Measurements from ENCODE around the gene LRMDA. TPM values are rescaled to one million over a fixed set of nuclear protein-coding genes. Genes with fewer than 3 reads are reported as not detected.

Gene LRMDA
- total and polyA plus RNA-seq, 2 donors (not counting 3 experiments of a cell fraction or from before 2014, with no cell fraction given), result 9.7 to 18.0 TPM

- Histone ChIP-seq H3K9ac (replicated peaks; ENCODE audit: extremely low read depth, insufficient read depth, low read length) (no peak overlapping the region), H4K20me1 (replicated peaks; ENCODE audit: control insufficient read depth, extremely low read depth, insufficient read depth, low read length) (no peaks in the 10 kb centered on the region), H2AFZ (ENCODE audit: low read depth, low read length) (no peak overlapping the region), H3K36me3 (ENCODE audit: control insufficient read depth in 2 of 2, extremely low read depth in 1 of 2, insufficient read depth in 2 of 2, low read length in 2 of 2) (no peaks in the 10 kb centered on the region), H3K79me2 (ENCODE audit: control insufficient read depth, insufficient read depth, low read length) (no peaks in the 10 kb centered on the region), H3K27me3 (ENCODE audit: control insufficient read depth in 2 of 2, insufficient read depth in 2 of 2, low read length in 2 of 2) (peaks cover 7 to 14% of the 10 kb centered on the region in 2 experiments), H3K9me1 (replicated peaks; ENCODE audit: control insufficient read depth, extremely low read depth, insufficient read depth, low read length) (no peaks in the 10 kb centered on the region), H3K27ac (ENCODE audit: insufficient read depth, low read depth, low read length) (no peak overlapping the region), H3K4me2 (ENCODE audit: insufficient read depth, low read length) (no peak overlapping the region), H3K4me1 (ENCODE audit: control insufficient read depth, extremely low read depth, insufficient read depth, low read length) (no peaks in the 10 kb centered on the region), H3K4me3 (replicated peaks in 1 of 3; ENCODE audit: insufficient read depth in 1 of 3, low read depth in 1 of 3, low read length in 3 of 3) (no peak overlapping the region), H3K9me3 (replicated peaks; ENCODE audit: control insufficient read depth, insufficient read depth, low read length) (no peaks in the 10 kb centered on the region)
- FAIRE-seq (no peak), DNase-seq (ENCODE audit: low read depth, low spot score) (no peak)
- CTCF ChIA-PET, result no interaction called here
- TF ChIP-seq POLR2A (IDR thresholded peaks at IDR 0.05; ENCODE audit: low read depth, low read length) (no peak), GATA2 (IDR thresholded peaks at IDR 0.05; ENCODE audit: insufficient read depth, insufficient read length, low read depth, low read length) (no peak), FOS (IDR thresholded peaks at IDR 0.05; ENCODE audit: borderline replicate concordance, insufficient read depth, low read length) (no peak), POLR2AphosphoS5 (IDR thresholded peaks at IDR 0.05; ENCODE audit: insufficient read depth, low read depth, low read length) (no peak), JUN (IDR thresholded peaks at IDR 0.05; ENCODE audit: borderline replicate concordance, insufficient read depth, insufficient read length, low read depth) (no peak), EZH2 (IDR thresholded peaks at IDR 0.05; ENCODE audit: borderline replicate concordance, low read depth, low read length, severe bottlenecking) (no peak)
- TF ChIP-seq, protein P1, sequence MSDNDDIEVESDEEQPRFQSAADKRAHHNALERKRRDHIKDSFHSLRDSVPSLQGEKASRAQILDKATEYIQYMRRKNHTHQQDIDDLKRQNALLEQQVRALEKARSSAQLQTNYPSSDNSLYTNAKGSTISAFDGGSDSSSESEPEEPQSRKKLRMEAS (IDR thresholded peaks at IDR 0.05; ENCODE audit: insufficient read depth, insufficient read length), result no peak
- intact Hi-C loops (cut with micrococcal nuclease) (no loop called here), dilution Hi-C loops (cut with MboI; ENCODE audit: extremely low pct_ligation_motif_present, low sequenced_read_pairs) (no loop called here)
- POLR2A ChIA-PET, result no interaction called here
- no TSS peak for BruUV-seq (replicated peaks)
Observed at GRCh38 chr10:75613685-75614504, 182.5 kb downstream of the LRMDA start.

DNA sequence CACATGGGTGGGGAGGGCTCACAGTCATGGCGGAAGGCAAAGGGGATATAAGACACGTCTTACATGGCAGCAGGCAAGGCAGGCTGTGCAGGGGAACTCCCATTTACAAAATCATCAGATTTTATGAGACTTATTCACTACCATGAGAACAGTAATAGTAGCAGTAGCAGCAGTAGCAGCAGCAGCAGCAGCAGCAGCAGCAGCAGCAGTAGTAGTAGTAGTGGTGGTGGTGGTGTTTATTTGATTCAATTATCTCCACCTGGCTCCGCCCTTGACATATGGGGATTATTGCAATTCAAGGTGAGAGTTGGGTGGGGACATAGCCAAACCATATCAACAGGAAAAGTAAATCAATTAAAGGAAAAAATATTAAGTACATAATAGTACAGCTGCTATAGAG is 184.7 kb downstream of the LRMDA start:
- TF ChIP-seq, protein P2, sequence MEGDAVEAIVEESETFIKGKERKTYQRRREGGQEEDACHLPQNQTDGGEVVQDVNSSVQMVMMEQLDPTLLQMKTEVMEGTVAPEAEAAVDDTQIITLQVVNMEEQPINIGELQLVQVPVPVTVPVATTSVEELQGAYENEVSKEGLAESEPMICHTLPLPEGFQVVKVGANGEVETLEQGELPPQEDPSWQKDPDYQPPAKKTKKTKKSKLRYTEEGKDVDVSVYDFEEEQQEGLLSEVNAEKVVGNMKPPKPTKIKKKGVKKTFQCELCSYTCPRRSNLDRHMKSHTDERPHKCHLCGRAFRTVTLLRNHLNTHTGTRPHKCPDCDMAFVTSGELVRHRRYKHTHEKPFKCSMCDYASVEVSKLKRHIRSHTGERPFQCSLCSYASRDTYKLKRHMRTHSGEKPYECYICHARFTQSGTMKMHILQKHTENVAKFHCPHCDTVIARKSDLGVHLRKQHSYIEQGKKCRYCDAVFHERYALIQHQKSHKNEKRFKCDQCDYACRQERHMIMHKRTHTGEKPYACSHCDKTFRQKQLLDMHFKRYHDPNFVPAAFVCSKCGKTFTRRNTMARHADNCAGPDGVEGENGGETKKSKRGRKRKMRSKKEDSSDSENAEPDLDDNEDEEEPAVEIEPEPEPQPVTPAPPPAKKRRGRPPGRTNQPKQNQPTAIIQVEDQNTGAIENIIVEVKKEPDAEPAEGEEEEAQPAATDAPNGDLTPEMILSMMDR (IDR thresholded peaks at IDR 0.05; ENCODE audit: extremely low read depth in 1 of 2, insufficient read depth in 1 of 2, low read depth in 1 of 2, low read length in 2 of 2), result no peak
- TF ChIP-seq POLR2AphosphoS5 (IDR thresholded peaks at IDR 0.05; ENCODE audit: insufficient read depth, low read depth, low read length) (no peak), GATA2 (IDR thresholded peaks at IDR 0.05; ENCODE audit: insufficient read depth, insufficient read length, low read depth, low read length) (no peak), MYC (IDR thresholded peaks at IDR 0.05; ENCODE audit: low read depth, low read length) (no peak), FOS (IDR thresholded peaks at IDR 0.05; ENCODE audit: borderline replicate concordance, insufficient read depth, low read length) (no peak), EZH2 (IDR thresholded peaks at IDR 0.05; ENCODE audit: borderline replicate concordance, low read depth, low read length, severe bottlenecking) (no peak), POLR2A (IDR thresholded peaks at IDR 0.05; ENCODE audit: low read depth, low read length) (no peak), JUN (IDR thresholded peaks at IDR 0.05; ENCODE audit: borderline replicate concordance, insufficient read depth, insufficient read length, low read depth) (no peak)
- TF ChIP-seq, protein P1 (IDR thresholded peaks at IDR 0.05; ENCODE audit: insufficient read depth, insufficient read length), result no peak
- Histone ChIP-seq H3K9me1 (replicated peaks; ENCODE audit: control insufficient read depth, extremely low read depth, insufficient read depth, low read length) (no peaks in the 10 kb centered on the region), H3K4me2 (ENCODE audit: insufficient read depth, low read length) (no peak overlapping the region), H3K79me2 (ENCODE audit: control insufficient read depth, insufficient read depth, low read length) (no peaks in the 10 kb centered on the region), H3K4me3 (replicated peaks in 1 of 3; ENCODE audit: insufficient read depth in 1 of 3, low read depth in 1 of 3, low read length in 3 of 3) (no peak overlapping the region), H3K9me3 (replicated peaks; ENCODE audit: control insufficient read depth, insufficient read depth, low read length) (no peaks in the 10 kb centered on the region), H3K27ac (ENCODE audit: insufficient read depth, low read depth, low read length) (no peak overlapping the region), H3K36me3 (ENCODE audit: control insufficient read depth in 2 of 2, extremely low read depth in 1 of 2, insufficient read depth in 2 of 2, low read length in 2 of 2) (no peaks in the 10 kb centered on the region), H4K20me1 (replicated peaks; ENCODE audit: control insufficient read depth, extremely low read depth, insufficient read depth, low read length) (no peaks in the 10 kb centered on the region), H3K27me3 (ENCODE audit: control insufficient read depth in 2 of 2, insufficient read depth in 2 of 2, low read length in 2 of 2) (peaks cover 7 to 14% of the 10 kb centered on the region in 2 experiments), H3K4me1 (ENCODE audit: control insufficient read depth, extremely low read depth, insufficient read depth, low read length) (no peaks in the 10 kb centered on the region), H2AFZ (ENCODE audit: low read depth, low read length) (no peak overlapping the region), H3K9ac (replicated peaks; ENCODE audit: extremely low read depth, insufficient read depth, low read length) (no peak overlapping the region)
- intact Hi-C loops (cut with micrococcal nuclease), result no loop called here
- no peak for DNase-seq (ENCODE audit: low read depth, low spot score)
- dilution Hi-C loops (cut with MboI; ENCODE audit: extremely low pct_ligation_motif_present, low sequenced_read_pairs), result no loop called here
- no peak for FAIRE-seq
- POLR2A ChIA-PET, result no interaction called here
- CTCF ChIA-PET, result no interaction called here
- BruUV-seq (replicated peaks), result no TSS peak
